Loucy (cell line): ENCODE results near the gene CRLF3.

ENCODE experiments used
- H2AFZ ChIP-seq: fragments of 200-600 bp; sonication (generic); 2 replicates; pipeline ENCODE4 v1.6.0; 2016; ENCODE audit warnings: antibody characterized with exemption, mild to moderate bottlenecking, low read length, moderate library complexity
- H3F3A ChIP-seq: fragments of 200-600 bp; 2 replicates; pipeline ENCODE4 v1.6.0; 2016; ENCODE audit warnings: antibody characterized with exemption, low read depth, mild to moderate bottlenecking
- H3K27me3 ChIP-seq: fragments of 200-600 bp; sonication (generic); 2 replicates; pipeline ENCODE4 v1.6.1; 2014; ENCODE audit warnings: low read length, mild to moderate bottlenecking; ENCODE audit not compliant: insufficient read depth, poor library complexity, severe bottlenecking
- H3K36me3 ChIP-seq: fragments of 200-600 bp; sonication (generic); 2 replicates; pipeline ENCODE4 v1.6.1; 2016; ENCODE audit warnings: low read length; ENCODE audit not compliant: insufficient read depth
- H3K4me1 ChIP-seq: fragments of 200-600 bp; sonication (generic); 2 replicates; pipeline ENCODE4 v1.5.1; 2014; ENCODE audit warnings: low read length, mild to moderate bottlenecking; ENCODE audit not compliant: insufficient read depth, poor library complexity, severe bottlenecking
- H3K4me2 ChIP-seq: fragments of 200-600 bp; sonication (generic); 2 replicates; pipeline ENCODE4 v1.6.0; 2014; ENCODE audit warnings: antibody characterized with exemption, low read length, low read depth, mild to moderate bottlenecking; ENCODE audit not compliant: poor library complexity, severe bottlenecking
- H3K4me3 ChIP-seq: fragments of 200-600 bp; sonication (generic); 2 replicates; pipeline ENCODE4 v1.5.1; 2014; ENCODE audit warnings: low read length, mild to moderate bottlenecking, mixed read lengths; ENCODE audit not compliant: poor library complexity, severe bottlenecking
- H3K79me2 ChIP-seq: fragments of 200-600 bp; sonication (generic); 2 replicates; pipeline ENCODE4 v1.6.1; 2014; ENCODE audit warnings: low read length; ENCODE audit not compliant: insufficient read depth
- H3K9ac ChIP-seq: fragments of 200-600 bp; sonication (generic); 2 replicates; pipeline ENCODE4 v1.6.0; 2014; ENCODE audit warnings: mild to moderate bottlenecking, low read depth, low read length, moderate library complexity; ENCODE audit not compliant: poor library complexity, severe bottlenecking
- H3K9me2 ChIP-seq: fragments of 200-600 bp; sonication (generic); replicated peaks from 2 replicates; pipeline ENCODE4 v1.6.1; 2016; ENCODE audit warnings: low read depth, low read length, mixed read lengths
- H3K9me3 ChIP-seq: fragments of 200-600 bp; sonication (generic); 2 replicates; pipeline ENCODE4 v1.6.1; 2014; ENCODE audit warnings: mild to moderate bottlenecking, antibody characterized with exemption, low read length, low read depth; ENCODE audit not compliant: insufficient read depth
- H4K20me1 ChIP-seq: fragments of 200-600 bp; sonication (generic); 2 replicates; pipeline ENCODE4 v1.6.0; 2014; ENCODE audit warnings: antibody characterized with exemption, low read length, mild to moderate bottlenecking; ENCODE audit not compliant: insufficient read depth, poor library complexity, severe bottlenecking
- CTCF ChIP-seq: fragments of 200-600 bp; sonication (generic); conservative IDR thresholded peaks from 2 replicates; pipeline ENCODE4 v1.5.1; 2014; ENCODE audit warnings: mild to moderate bottlenecking, antibody characterized with exemption, low read length
- EZH2phosphoT487 ChIP-seq: fragments of 200-600 bp; IDR thresholded peaks from 2 replicates; pipeline ENCODE4 v1.6.1; 2018; ENCODE audit warnings: antibody characterized with exemption, mild to moderate bottlenecking, moderate library complexity, borderline replicate concordance

Gene CRLF3

GRCh38 chr17:30807896-30808295, 16.6 kb downstream of the CRLF3 start:
- Histone ChIP-seq H3K4me1 (peaks cover 29% of the 10 kb centered on the region), H3K9me3 (no peaks in the 10 kb centered on the region), H3K36me3 (peaks cover 18% of the 10 kb centered on the region; the same call in 1 of the 2 replicates), H3K9ac (no peak overlapping the region), H3K27me3 (no peaks in the 10 kb centered on the region), H3K79me2 (peaks cover 57% of the 10 kb centered on the region), H4K20me1 (no peaks in the 10 kb centered on the region), H3K4me2 (no peak overlapping the region), H3F3A (peaks cover 8% of the 10 kb centered on the region), H2AFZ (no peak overlapping the region), H3K9me2 (no peaks in the 10 kb centered on the region), H3K4me3 (no peak overlapping the region)
- no peak for TF ChIP-seq CTCF

- Histone ChIP-seq H3K9ac (no peak overlapping the region), H3K9me3 (no peaks in the 10 kb centered on the region), H3K27me3 (no peaks in the 10 kb centered on the region), H4K20me1 (no peaks in the 10 kb centered on the region), H3K79me2 (peaks cover 42% of the 10 kb centered on the region), H3F3A (peaks cover 8% of the 10 kb centered on the region), H2AFZ (no peak overlapping the region), H3K4me1 (peaks cover 24% of the 10 kb centered on the region), H3K4me3 (no peak overlapping the region), H3K36me3 (peaks cover 35% of the 10 kb centered on the region; the same call in 1 of the 2 replicates), H3K4me2 (no peak overlapping the region), H3K9me2 (no peaks in the 10 kb centered on the region)
- TF ChIP-seq CTCF (peak; percentile 52), EZH2phosphoT487 (no peak)
Measured at GRCh38 chr17:30805944-30806456, 18.5 kb downstream of the CRLF3 start.

- Histone ChIP-seq H3K27me3 (no peaks in the 10 kb centered on the region), H3K36me3 (peaks cover 56% of the 10 kb centered on the region; the same call in 1 of the 2 replicates), H3F3A (no peaks in the 10 kb centered on the region), H2AFZ (no peak overlapping the region), H3K4me3 (no peak overlapping the region), H3K4me1 (peaks cover 6% of the 10 kb centered on the region), H3K9ac (no peak overlapping the region), H3K79me2 (peaks cover 16% of the 10 kb centered on the region; the same call in 1 of the 2 replicates), H3K9me3 (no peaks in the 10 kb centered on the region), H3K4me2 (no peak overlapping the region), H3K9me2 (no peaks in the 10 kb centered on the region), H4K20me1 (no peaks in the 10 kb centered on the region)
- no peak for TF ChIP-seq CTCF
- TF ChIP-seq EZH2phosphoT487 = no peak
Measured at GRCh38 chr17:30801671-30802070, 22.8 kb downstream of the CRLF3 start.
